ENCODE results near the gene PEF1. TPM values are rescaled to one million over a fixed set of nuclear protein-coding genes. Genes with fewer than 3 reads are reported as not detected.

Gene PEF1
- total and polyA plus RNA-seq, 2 of the 8 experiments (the other 6 are each of a cell fraction or from before 2014, with no cell fraction given) = 35.2 to 69.2 TPM

GRCh38 chr1:31596737-31597097 lies 48.0 kb downstream of the PEF1 start:
- Histone ChIP-seq H2BK5ac (ENCODE audit: low read depth, low read length) (no peak overlapping the region), H3K23me2 (ENCODE audit: low read depth, low read length) (no peaks in the 10 kb centered on the region), H3K9ac (replicated peaks in 1 of 4; ENCODE audit: extremely low read depth in 1 of 4, low read depth in 3 of 4, low read length in 3 of 4) (no peak overlapping the region), H3K4ac (replicated peaks; ENCODE audit: insufficient read length, low read depth, low read length) (no peak overlapping the region), H3K4me3 (ENCODE audit: extremely low read depth in 1 of 4, insufficient read depth in 2 of 4, low read depth in 3 of 4, low read length in 4 of 4) (no peak overlapping the region), H3K27me3 (replicated peaks in 1 of 4; ENCODE audit: control insufficient read depth in 3 of 4, extremely low read depth in 1 of 4, insufficient read depth in 3 of 4, low read length in 3 of 4) (no peaks in the 10 kb centered on the region), H4K91ac (replicated peaks; ENCODE audit: insufficient read length, low read length) (no peak overlapping the region), H2BK20ac (ENCODE audit: low read length) (no peak overlapping the region), H2AK5ac (ENCODE audit: low read depth, low read length) (no peak overlapping the region), H3K79me1 (ENCODE audit: low read depth, low read length) (no peaks in the 10 kb centered on the region), H2BK120ac (replicated peaks; ENCODE audit: low read depth, low read length) (no peak overlapping the region), H3K79me2 (ENCODE audit: control insufficient read depth in 1 of 2, insufficient read depth in 2 of 2, low read length in 2 of 2) (no peaks in the 10 kb centered on the region), H2AFZ (ENCODE audit: low read length) (no peak overlapping the region), H3K27ac (ENCODE audit: low read depth, low read length) (no peak overlapping the region), H3K18ac (ENCODE audit: extremely low read depth, low read length) (no peak overlapping the region), H3K14ac (ENCODE audit: insufficient read length) (no peak overlapping the region), H2BK12ac (ENCODE audit: low read depth, low read length) (no peak overlapping the region), H3K23ac (ENCODE audit: insufficient read length) (no peak overlapping the region), H3K9me3 (ENCODE audit: insufficient read depth in 2 of 2, low read depth in 1 of 2, low read length in 1 of 2) (no peaks in the 10 kb centered on the region), H3K36me3 (ENCODE audit: control insufficient read depth in 2 of 4, insufficient read depth in 4 of 4, low read length in 3 of 4) (no peaks in the 10 kb centered on the region), H2BK15ac (ENCODE audit: low read length) (no peak overlapping the region), H3K4me2 (ENCODE audit: insufficient read depth in 1 of 2, low read depth in 2 of 2, low read length in 2 of 2) (no peak overlapping the region), H4K20me1 (replicated peaks in 1 of 2; ENCODE audit: control insufficient read depth in 1 of 2, insufficient read depth in 2 of 2, low read length in 2 of 2) (no peaks in the 10 kb centered on the region), H3K56ac (replicated peaks; ENCODE audit: insufficient read length, low read depth, low read length) (no peak overlapping the region), H4K5ac (ENCODE audit: insufficient read length, low read depth, low read length) (no peak overlapping the region), H4K8ac (ENCODE audit: extremely low read depth, insufficient read depth, low read length) (no peak overlapping the region), H3K4me1 (replicated peaks in 1 of 4; ENCODE audit: control insufficient read depth in 3 of 4, insufficient read depth in 4 of 4, low read length in 3 of 4) (no peaks in the 10 kb centered on the region)
- 86% methylated on average over 6 of the region's 6 CpGs; no CpG with 5 or more reads in 1 of the 2 experiments for WGBS, 2 experiments (ENCODE audit: extremely low coverage in 1 of 2, insufficient coverage in 1 of 2, insufficient read length in 1 of 2, insufficient replicate concordance in 2 of 2, low coverage in 1 of 2, low lambda C conversion rate in 2 of 2, missing lambda C conversion rate in 1 of 2)
- FAIRE-seq (no peak), DNase-seq (ENCODE audit: low read depth in 1 of 2, low spot score in 2 of 2) (no peak)
- ChIA-PET POLR2A (ENCODE audit: partially characterized antibody) (no interaction called here), CTCF (ENCODE audit: partially characterized antibody) (interaction anchor here (0.9 to 1.7 kb wide), 7 partner anchors 9 to 202 kb away, joined by 3 to 4 read pairs (median 3); no protein-coding TSS in a partner anchor)
- TF ChIP-seq SP2 (IDR thresholded peaks at IDR 0.05; ENCODE audit: low read length) = no peak
- TF ChIP-seq NRF1 (IDR thresholded peaks at IDR 0.05; ENCODE audit: low read depth, low read length) = no peak
- TF ChIP-seq, protein P1, sequence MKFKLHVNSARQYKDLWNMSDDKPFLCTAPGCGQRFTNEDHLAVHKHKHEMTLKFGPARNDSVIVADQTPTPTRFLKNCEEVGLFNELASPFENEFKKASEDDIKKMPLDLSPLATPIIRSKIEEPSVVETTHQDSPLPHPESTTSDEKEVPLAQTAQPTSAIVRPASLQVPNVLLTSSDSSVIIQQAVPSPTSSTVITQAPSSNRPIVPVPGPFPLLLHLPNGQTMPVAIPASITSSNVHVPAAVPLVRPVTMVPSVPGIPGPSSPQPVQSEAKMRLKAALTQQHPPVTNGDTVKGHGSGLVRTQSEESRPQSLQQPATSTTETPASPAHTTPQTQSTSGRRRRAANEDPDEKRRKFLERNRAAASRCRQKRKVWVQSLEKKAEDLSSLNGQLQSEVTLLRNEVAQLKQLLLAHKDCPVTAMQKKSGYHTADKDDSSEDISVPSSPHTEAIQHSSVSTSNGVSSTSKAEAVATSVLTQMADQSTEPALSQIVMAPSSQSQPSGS (IDR thresholded peaks at IDR 0.05; ENCODE audit: low read length) = no peak
- TF ChIP-seq, protein P2, sequence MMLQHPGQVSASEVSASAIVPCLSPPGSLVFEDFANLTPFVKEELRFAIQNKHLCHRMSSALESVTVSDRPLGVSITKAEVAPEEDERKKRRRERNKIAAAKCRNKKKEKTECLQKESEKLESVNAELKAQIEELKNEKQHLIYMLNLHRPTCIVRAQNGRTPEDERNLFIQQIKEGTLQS (IDR thresholded peaks at IDR 0.05; ENCODE audit: insufficient read depth, low read depth, low read length) = no peak
